ENCODE measurements around the gene PRR14L.
A peak's percentile ranks its signal among the peaks of the same experiment; 100 is the strongest.
"Not testable (repeated sequence)": the region's sequence is repeated elsewhere in the genome, so short reads cannot be mapped to it uniquely, and the experiment has no call there.

PRR14L gene

GRCh38 chr22:31739795-31740201, 10.1 kb downstream of the PRR14L start:
- DNase-seq = no peak

- DNase-seq = no peak
Measured at GRCh38 chr22:31738566-31738965, 11.4 kb downstream of the PRR14L start.

DNA sequence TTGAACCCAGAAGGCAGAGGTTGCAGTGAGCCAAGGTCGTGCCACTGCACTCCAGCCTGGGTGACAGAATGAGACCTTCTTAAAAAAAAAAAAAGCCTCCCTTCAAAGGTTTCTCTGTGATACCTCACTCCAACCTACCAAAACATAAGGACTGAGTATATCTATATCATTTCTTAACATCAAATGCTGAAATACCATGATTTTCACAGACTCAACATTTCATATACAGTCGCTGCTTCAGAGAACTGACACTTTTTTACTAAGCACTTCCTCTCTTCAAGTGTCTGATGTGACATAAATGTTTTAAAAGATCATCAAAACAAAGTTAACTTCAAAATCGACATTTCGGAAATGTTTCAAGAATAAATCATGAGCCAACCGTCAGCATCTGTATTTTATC, 12.0 kb downstream of the PRR14L start:
- DNase-seq = no peak

GRCh38 chr22:31736458-31736857, 13.5 kb downstream of the PRR14L start:
- DNase-seq = no peak

- DNase-seq = peak; percentile 69
Measured at GRCh38 chr22:31734512-31734911, 15.4 kb downstream of the PRR14L start.

GRCh38 chr22:31733580-31734079, 16.3 kb downstream of the PRR14L start:
- no peak for DNase-seq

GRCh38 chr22:31732089-31732829, 17.7 kb downstream of the PRR14L start:
- DNase-seq = no peak

- DNase-seq = no peak
Measured at GRCh38 chr22:31730344-31730711, 19.6 kb downstream of the PRR14L start.

DNA sequence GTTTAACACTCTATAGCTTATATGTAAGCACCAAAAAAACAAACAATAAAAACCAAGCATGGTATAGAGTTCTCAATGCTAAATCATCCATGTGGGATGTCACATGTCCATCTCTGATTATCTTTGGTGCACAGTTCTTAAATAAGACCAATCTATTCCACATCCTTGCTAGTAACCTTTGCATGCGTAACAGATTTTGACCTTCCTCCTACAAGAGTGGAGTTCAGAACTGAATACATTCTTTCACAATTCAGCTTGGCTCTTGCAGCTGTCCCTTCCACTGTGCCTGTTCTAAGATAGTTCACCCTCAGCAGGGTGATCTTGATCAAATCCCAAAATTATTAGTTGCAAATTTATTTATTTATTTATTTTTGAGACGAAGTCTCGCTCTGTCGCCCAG, 21.1 kb downstream of the PRR14L start:
- no peak for DNase-seq

DNA sequence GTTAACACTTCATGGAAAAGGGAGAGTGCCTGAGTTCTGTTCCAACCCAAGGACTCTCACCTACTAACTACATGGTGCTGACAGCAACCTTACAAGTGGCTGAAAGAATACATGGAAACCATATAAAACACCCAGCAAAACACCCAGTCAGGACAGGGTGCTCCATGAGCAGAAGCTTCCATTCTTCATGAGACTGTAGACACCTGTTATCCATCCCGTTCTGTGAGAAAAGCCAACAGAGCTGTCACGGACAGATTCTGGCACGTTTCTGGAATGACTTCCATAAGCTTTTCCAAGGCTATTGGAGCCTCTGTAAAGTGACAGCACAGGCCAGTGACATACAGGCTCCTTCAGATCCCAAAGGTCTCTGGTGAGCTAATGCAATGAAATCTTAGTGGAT, 23.2 kb downstream of the PRR14L start:
- no peak for DNase-seq

GRCh38 chr22:31723723-31724122, 26.2 kb downstream of the PRR14L start:
- DNase-seq = no peak

GRCh38 chr22:31719850-31720471, 30.0 kb downstream of the PRR14L start:
- DNase-seq = no peak

GRCh38 chr22:31715147-31715778, 34.7 kb downstream of the PRR14L start:
- no peak for DNase-seq

DNA sequence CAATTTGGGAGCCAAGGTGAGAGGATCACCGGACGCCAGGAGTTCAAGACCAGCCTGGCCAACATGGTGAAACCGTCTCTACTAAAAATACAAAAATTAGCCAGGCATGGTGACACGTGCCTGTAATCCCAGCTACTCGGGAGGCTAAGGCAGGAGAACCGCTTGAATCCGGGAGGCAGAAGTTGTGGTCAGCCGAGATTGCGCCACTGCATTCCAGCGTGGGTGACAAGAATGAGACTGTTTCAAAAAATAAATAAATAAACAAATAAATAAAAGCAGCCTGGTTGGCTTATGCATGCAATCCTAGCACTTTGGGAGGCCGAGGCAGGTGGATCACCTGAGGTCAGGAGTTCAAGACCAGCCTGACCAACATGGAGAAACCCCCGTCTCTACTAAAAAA, 38.7 kb downstream of the PRR14L start:
- peak; percentile 22 for DNase-seq

DNA sequence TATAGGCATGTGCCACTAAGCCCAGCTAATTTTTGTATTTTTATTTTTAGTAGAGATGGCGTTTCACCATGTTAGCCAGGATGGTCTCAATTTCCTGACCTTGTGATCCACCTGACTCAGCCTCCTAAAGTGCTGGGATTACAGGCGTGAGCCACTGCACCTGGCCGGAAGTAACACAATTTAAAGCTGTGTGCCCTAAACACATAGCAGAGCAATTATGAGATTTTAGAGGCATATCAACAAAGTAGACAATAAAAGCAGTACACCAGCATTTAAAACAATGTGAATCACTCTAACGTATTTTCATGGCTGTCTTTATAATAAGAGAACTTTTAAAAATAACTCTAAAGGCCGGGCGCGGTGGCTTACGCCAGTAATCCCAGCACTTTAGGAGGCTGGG, 42.4 kb downstream of the PRR14L start:
- DNase-seq = no peak

GRCh38 chr22:31695423-31695822, 54.5 kb downstream of the PRR14L start:
- no peak for DNase-seq

- not testable (repeated sequence) for DNase-seq
Measured at GRCh38 chr22:31694046-31694445, 55.9 kb downstream of the PRR14L start.

DNA sequence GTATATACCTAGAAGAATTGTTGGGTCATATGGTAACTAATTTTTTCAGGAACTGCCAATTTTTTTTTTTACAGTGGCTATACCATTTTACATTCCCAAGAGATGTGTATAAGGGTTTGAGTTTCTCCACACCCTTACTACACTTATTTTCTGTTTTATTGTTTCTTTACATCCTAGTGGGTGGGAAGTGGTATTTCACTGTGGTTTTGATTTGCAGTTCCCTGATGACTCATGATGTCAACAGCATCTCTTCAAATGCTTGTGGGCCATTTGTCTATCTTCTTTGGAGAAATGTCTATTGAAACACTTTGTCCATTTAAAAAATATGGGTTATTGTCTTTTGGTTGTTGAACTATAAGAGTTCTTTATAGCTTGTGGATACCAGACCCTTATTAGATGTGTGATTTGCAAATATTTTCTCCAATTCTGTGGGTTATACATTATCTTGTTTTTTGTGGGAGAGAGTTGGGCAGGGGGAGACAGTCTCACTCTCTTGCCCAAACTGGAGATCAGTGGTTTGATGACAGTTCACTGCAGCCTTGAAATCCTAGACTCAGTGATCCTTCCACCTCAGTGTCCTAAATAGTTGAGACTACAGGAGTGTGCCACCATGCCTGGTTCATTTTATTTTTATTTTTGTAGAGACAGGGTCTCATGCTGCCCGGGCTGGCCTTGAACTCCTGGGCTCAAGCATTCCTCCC, 57.6 kb downstream of the PRR14L start:
- DNase-seq = peak; percentile 83

DNA sequence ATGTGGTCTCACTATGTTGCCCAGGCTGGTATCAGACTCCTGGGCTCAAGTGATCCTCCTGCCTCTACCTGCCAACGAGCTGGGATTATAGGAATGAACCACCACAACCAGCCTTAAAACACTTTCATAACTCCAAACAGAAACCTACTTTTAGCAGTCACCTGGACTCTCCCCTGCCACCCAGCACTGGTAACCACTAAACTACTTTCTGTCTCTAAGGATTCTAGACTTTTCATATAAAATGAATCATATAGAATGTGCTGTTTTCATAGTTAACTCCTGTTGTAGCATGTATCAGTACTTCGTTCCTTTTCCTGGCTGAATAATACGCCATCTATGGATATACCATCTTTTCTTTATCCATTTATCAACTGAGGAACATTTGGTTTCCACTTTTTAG, 58.5 kb downstream of the PRR14L start:
- DNase-seq = no peak

GRCh38 chr22:31683181-31684105, 66.5 kb downstream of the PRR14L start:
- peak; percentile 15 for DNase-seq

DNA sequence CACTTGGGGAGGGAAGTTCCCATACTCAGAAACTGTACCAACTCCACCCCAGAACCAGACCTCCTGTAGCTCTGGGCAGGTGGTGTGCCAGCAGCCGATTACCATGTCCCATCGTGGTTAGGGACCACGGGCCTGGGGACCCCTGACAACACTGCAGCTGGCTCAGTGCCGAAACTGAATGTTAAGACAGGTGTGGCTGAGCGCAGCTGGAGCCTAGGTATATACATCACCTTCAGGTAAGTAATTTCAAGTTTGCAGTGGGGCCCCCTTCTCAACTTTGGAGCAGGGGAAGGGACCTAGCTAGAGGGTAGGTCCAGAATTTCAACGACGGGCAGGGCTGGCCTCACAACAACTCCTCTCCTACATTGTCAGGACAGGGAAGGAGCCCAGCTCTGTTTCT, 67.2 kb downstream of the PRR14L start:
- no peak for DNase-seq
